ENCODE data around the gene MTMR6.
A peak's percentile ranks its signal among the peaks of the same experiment; 100 is the strongest.

MTMR6 gene

DNA sequence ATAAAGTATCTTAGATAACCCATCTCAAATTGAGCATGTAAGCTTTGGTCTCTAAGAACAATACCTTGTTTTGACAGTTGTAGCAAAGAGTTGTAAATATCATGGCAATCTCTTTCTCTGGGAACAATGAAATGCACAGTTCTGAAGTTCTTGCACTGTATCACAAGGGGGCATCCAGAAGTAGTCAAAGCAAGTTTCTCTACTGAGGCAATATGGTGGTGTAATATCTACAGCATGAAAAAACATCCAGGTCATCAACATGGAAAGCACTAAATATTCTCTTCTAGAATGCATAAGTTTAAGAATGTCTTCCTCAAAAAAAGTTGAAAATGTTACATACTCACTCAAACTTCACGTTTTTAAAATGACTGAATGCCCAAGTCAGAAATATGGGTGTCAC lies 19.6 kb downstream of the MTMR6 start:
- no peak for TF ChIP-seq EGR1 (IDR thresholded peaks at IDR 0.05)

DNA sequence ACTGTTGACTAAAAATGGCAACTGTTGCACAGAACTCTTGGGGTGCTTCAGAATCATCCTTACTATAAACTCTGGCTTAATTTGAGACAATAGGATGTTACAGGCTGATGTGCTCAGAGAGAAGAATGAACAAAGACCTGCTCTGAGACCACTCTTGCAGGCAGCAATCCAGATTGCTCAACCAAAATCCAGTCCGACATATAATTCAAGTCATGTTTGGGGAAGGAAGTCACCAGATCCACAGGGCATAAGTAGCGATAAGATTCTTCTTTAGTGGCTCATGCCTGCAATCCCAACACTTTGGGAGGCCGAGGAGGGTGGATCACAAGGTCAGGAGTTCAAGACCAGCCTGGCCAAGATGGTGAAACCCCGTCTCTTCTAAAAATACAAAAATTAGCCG lies 20.6 kb downstream of the MTMR6 start:
- no peak for TF ChIP-seq CREB1 (IDR thresholded peaks at IDR 0.05; ENCODE audit: low read depth)
- TF ChIP-seq EP300 (IDR thresholded peaks at IDR 0.05; ENCODE audit: borderline replicate concordance) = no peak

DNA sequence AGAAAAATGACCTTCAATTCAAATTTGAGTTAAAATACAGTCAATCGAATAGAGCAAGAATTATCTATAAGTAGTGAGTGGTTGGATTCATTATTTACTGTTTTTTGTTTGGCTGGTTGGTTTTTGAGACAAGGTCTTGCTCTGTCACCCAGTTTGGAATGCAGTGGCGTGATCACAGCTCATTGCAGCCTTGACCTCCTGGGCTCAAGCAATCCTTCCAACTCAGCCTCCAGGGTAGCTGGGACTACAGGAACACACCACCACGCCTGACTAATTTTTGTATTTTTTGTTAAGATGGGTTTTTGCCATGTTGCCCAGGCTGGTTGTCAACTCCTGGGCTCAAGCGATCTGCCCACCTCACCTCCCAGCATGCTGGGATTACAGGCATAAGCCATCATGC lies 25.0 kb downstream of the MTMR6 start:
- TF ChIP-seq RAD21 (IDR thresholded peaks at IDR 0.05; ENCODE audit: low read depth) (no peak), TEAD4 (IDR thresholded peaks at IDR 0.05) (no peak), CEBPB (IDR thresholded peaks at IDR 0.05) (no peak), CREB1 (IDR thresholded peaks at IDR 0.05; ENCODE audit: low read depth) (no peak), EGR1 (IDR thresholded peaks at IDR 0.05) (no peak), FOXM1 (IDR thresholded peaks at IDR 0.05; ENCODE audit: borderline replicate concordance, low read depth) (no peak), NFIC (IDR thresholded peaks at IDR 0.05) (no peak)
- TF ChIP-seq, protein P1, sequence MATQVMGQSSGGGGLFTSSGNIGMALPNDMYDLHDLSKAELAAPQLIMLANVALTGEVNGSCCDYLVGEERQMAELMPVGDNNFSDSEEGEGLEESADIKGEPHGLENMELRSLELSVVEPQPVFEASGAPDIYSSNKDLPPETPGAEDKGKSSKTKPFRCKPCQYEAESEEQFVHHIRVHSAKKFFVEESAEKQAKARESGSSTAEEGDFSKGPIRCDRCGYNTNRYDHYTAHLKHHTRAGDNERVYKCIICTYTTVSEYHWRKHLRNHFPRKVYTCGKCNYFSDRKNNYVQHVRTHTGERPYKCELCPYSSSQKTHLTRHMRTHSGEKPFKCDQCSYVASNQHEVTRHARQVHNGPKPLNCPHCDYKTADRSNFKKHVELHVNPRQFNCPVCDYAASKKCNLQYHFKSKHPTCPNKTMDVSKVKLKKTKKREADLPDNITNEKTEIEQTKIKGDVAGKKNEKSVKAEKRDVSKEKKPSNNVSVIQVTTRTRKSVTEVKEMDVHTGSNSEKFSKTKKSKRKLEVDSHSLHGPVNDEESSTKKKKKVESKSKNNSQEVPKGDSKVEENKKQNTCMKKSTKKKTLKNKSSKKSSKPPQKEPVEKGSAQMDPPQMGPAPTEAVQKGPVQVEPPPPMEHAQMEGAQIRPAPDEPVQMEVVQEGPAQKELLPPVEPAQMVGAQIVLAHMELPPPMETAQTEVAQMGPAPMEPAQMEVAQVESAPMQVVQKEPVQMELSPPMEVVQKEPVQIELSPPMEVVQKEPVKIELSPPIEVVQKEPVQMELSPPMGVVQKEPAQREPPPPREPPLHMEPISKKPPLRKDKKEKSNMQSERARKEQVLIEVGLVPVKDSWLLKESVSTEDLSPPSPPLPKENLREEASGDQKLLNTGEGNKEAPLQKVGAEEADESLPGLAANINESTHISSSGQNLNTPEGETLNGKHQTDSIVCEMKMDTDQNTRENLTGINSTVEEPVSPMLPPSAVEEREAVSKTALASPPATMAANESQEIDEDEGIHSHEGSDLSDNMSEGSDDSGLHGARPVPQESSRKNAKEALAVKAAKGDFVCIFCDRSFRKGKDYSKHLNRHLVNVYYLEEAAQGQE (IDR thresholded peaks at IDR 0.05; ENCODE audit: low read depth) = no peak
- TF ChIP-seq, protein P2, sequence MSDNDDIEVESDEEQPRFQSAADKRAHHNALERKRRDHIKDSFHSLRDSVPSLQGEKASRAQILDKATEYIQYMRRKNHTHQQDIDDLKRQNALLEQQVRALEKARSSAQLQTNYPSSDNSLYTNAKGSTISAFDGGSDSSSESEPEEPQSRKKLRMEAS (IDR thresholded peaks at IDR 0.05) = no peak

DNA sequence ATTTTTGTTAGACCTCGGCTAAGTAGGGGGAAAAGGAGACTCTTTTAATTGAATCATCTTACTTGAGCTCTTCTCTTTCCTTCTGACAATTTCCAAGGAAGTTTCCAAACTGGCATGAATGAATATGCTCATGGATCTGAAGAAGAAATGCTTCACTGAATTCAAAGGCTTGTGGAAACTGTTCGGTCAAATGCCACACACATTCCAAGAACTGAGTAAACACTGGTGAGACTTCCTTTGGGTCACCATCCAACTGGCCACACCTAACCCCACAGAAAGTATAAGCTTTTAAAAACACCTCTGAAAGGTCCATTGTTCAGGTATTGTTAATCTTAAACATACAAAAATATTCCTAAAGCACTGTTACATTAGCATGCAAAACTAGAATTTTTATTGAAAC lies 33.6 kb downstream of the MTMR6 start:
- peak; percentile 56 for TF ChIP-seq TEAD4 (IDR thresholded peaks at IDR 0.05)
- TF ChIP-seq EP300 (IDR thresholded peaks at IDR 0.05; ENCODE audit: borderline replicate concordance) = no peak

DNA sequence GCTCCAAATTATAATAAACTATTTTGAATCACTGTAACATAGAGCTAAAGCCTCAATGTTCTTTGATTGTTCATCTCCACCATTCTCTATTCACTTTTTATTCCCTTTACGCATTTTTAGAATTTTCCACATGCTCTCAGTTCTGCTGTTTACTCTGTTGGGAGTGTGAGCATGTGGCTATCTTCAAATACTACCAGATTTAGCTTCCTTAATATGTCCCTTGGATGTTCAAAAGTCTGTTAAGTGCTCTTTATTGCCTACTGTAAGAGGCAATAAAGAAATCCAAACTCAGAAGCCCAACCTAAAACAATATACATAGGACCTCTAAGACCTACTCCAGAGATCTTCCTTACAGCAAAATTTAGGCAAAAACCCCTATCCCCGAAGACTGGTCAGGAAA lies 34.5 kb downstream of the MTMR6 start:
- TF ChIP-seq, protein P1 (IDR thresholded peaks at IDR 0.05; ENCODE audit: low read depth) = no peak
- TF ChIP-seq RAD21 (IDR thresholded peaks at IDR 0.05; ENCODE audit: low read depth) (no peak), EGR1 (IDR thresholded peaks at IDR 0.05) (no peak), EP300 (IDR thresholded peaks at IDR 0.05; ENCODE audit: borderline replicate concordance) (no peak), FOXM1 (IDR thresholded peaks at IDR 0.05; ENCODE audit: borderline replicate concordance, low read depth) (no peak), TCF12 (IDR thresholded peaks at IDR 0.05; ENCODE audit: low read depth) (no peak), YY1 (IDR thresholded peaks at IDR 0.05; ENCODE audit: low read depth) (no peak), ZBTB7A (IDR thresholded peaks at IDR 0.05; ENCODE audit: low read depth) (no peak), CEBPB (IDR thresholded peaks at IDR 0.05) (no peak), TAF1 (IDR thresholded peaks at IDR 0.05; ENCODE audit: low read depth) (no peak), TEAD4 (IDR thresholded peaks at IDR 0.05) (no peak), NFIC (IDR thresholded peaks at IDR 0.05) (no peak)
- TF ChIP-seq, protein P3, sequence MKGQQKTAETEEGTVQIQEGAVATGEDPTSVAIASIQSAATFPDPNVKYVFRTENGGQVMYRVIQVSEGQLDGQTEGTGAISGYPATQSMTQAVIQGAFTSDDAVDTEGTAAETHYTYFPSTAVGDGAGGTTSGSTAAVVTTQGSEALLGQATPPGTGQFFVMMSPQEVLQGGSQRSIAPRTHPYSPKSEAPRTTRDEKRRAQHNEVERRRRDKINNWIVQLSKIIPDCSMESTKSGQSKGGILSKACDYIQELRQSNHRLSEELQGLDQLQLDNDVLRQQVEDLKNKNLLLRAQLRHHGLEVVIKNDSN (IDR thresholded peaks at IDR 0.05) = no peak
- TF ChIP-seq, protein P2 (IDR thresholded peaks at IDR 0.05) = no peak

DNA sequence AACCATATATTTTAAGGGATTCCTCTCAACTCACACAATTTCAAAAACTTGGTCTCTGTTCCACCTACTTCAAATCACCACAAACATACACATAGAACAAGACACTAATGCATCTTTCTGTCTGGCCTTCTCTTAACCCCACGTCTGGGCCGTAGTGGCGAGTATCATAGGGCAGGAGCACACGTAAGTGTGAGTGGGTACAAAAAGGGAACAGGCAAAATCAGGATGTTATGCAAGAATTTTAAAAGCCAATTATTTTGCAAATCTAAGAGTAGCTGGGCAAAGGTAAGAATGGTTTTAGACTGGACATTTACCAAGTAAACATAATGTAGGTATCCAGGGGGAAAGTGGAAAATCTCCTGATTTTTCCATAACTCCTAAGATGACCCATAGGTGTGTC lies 35.1 kb downstream of the MTMR6 start:
- TF ChIP-seq TAF1 (IDR thresholded peaks at IDR 0.05; ENCODE audit: low read depth) (no peak), YY1 (IDR thresholded peaks at IDR 0.05; ENCODE audit: low read depth) (no peak), NFIC (IDR thresholded peaks at IDR 0.05) (no peak), EGR1 (IDR thresholded peaks at IDR 0.05) (no peak), EP300 (IDR thresholded peaks at IDR 0.05; ENCODE audit: borderline replicate concordance) (no peak), CREB1 (IDR thresholded peaks at IDR 0.05; ENCODE audit: low read depth) (no peak), ZBTB7A (IDR thresholded peaks at IDR 0.05; ENCODE audit: low read depth) (no peak), RAD21 (IDR thresholded peaks at IDR 0.05; ENCODE audit: low read depth) (no peak), FOXM1 (IDR thresholded peaks at IDR 0.05; ENCODE audit: borderline replicate concordance, low read depth) (no peak), TEAD4 (IDR thresholded peaks at IDR 0.05) (no peak), CEBPB (IDR thresholded peaks at IDR 0.05) (no peak), TCF12 (IDR thresholded peaks at IDR 0.05; ENCODE audit: low read depth) (no peak)
- TF ChIP-seq, protein P3 (IDR thresholded peaks at IDR 0.05) = no peak
- TF ChIP-seq, protein P2 (IDR thresholded peaks at IDR 0.05) = no peak
- TF ChIP-seq, protein P1 (IDR thresholded peaks at IDR 0.05; ENCODE audit: low read depth) = no peak
